Stomach (tissue), 4 donors: ENCODE measurements around the gene RPTOR.

Source experiments
- EP300 ChIP-seq: sonication (generic); formaldehyde crosslinking; IDR thresholded peaks from one replicate; pipeline ENCODE4 v1.6.1; 2017; ENCODE audit warnings: antibody characterized with exemption
- POLR2A ChIP-seq, 4 donors: fragments of 450-650 bp; IDR thresholded peaks; one replicate each; pipeline ENCODE4 v1.6.1; 2016; ENCODE audit warnings: antibody characterized with exemption in 4 of 4, control low read depth in 2 of 4, mild to moderate bottlenecking in 1 of 4, moderate library complexity in 1 of 4
- POLR2AphosphoS5 ChIP-seq, 3 donors: sonication (generic); formaldehyde crosslinking; IDR thresholded peaks; one replicate each; pipeline ENCODE4 v1.6.1; 2016; ENCODE audit warnings: antibody characterized with exemption in 3 of 3
- TF ChIP-seq, protein P1 (sequence below), 7 experiments: fragments of 450-650 bp in 4 of 7; fragments of 200-600 bp in 3 of 7; sonication (generic) in 3 of 7; IDR thresholded peaks; one replicate each; pipeline ENCODE4 v1.5.1; 2016 to 2019; ENCODE audit warnings: antibody characterized with exemption in 7 of 7, control low read depth in 2 of 7, mild to moderate bottlenecking in 1 of 7

DNA sequence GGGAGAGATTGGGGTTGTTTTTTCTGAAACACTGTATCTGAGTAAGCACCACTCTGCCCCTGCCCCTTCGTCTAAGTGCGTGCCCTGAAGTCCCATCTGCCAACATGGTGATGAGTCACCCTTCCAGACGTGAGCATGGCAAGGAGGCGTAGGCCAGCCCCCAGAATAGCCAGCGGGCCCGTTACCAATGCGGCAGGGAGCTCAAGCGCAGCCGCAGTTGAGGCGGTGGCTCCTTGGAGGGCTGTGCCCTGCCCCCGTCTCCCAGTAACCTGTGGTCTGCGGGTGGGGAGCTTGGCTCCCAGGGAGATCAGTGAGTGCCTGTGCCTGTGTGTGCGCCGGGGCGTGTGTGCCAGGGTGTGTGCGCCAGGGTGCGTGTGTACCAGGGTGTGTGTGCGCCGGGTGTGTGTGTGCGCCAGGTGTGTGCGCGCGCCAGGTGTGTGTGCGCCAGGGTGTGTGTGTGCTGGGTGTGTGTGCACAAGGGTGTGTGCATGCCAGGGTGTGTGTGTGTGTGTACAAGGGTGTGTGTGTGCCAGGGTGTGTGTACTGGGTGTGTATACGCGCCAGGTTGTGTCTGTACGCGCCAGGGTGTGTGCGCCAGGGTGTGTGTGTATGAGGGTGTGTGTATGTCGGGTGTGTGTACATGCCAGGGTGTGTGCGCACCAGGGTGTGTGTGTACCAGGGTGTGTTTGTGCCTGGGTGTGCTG lies 348.4 kb downstream of the RPTOR start:
- TF ChIP-seq, protein P1, sequence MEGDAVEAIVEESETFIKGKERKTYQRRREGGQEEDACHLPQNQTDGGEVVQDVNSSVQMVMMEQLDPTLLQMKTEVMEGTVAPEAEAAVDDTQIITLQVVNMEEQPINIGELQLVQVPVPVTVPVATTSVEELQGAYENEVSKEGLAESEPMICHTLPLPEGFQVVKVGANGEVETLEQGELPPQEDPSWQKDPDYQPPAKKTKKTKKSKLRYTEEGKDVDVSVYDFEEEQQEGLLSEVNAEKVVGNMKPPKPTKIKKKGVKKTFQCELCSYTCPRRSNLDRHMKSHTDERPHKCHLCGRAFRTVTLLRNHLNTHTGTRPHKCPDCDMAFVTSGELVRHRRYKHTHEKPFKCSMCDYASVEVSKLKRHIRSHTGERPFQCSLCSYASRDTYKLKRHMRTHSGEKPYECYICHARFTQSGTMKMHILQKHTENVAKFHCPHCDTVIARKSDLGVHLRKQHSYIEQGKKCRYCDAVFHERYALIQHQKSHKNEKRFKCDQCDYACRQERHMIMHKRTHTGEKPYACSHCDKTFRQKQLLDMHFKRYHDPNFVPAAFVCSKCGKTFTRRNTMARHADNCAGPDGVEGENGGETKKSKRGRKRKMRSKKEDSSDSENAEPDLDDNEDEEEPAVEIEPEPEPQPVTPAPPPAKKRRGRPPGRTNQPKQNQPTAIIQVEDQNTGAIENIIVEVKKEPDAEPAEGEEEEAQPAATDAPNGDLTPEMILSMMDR (IDR thresholded peaks at IDR 0.05), result no peak
- TF ChIP-seq EP300 (no peak), POLR2A (IDR thresholded peaks at IDR 0.05) (no peak), POLR2AphosphoS5 (IDR thresholded peaks at IDR 0.05) (no peak)
